C4-2B (cell line): Measurements from ENCODE around the gene OTUD4.

Experiments
- ZFX ChIP-seq: fragments of 450-650 bp; IDR thresholded peaks from 2 replicates; pipeline ENCODE4 v1.6.1; 2017
- TF ChIP-seq, protein P1 (sequence below): fragments of 450-650 bp; conservative IDR thresholded peaks from 2 replicates; pipeline ENCODE4 v1.5.1; 2017; ENCODE audit warnings: mild to moderate bottlenecking

GRCh38 chr4:145189981-145190380 lies 9.6 kb upstream of the OTUD4 start:
- TF ChIP-seq, protein P1, sequence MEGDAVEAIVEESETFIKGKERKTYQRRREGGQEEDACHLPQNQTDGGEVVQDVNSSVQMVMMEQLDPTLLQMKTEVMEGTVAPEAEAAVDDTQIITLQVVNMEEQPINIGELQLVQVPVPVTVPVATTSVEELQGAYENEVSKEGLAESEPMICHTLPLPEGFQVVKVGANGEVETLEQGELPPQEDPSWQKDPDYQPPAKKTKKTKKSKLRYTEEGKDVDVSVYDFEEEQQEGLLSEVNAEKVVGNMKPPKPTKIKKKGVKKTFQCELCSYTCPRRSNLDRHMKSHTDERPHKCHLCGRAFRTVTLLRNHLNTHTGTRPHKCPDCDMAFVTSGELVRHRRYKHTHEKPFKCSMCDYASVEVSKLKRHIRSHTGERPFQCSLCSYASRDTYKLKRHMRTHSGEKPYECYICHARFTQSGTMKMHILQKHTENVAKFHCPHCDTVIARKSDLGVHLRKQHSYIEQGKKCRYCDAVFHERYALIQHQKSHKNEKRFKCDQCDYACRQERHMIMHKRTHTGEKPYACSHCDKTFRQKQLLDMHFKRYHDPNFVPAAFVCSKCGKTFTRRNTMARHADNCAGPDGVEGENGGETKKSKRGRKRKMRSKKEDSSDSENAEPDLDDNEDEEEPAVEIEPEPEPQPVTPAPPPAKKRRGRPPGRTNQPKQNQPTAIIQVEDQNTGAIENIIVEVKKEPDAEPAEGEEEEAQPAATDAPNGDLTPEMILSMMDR: no peak
- no peak for TF ChIP-seq ZFX
